HEK293 (cell line): ENCODE data around the gene LAMA5.

ENCODE experiments used
- CTCF ChIP-seq: fragments of 450-650 bp; formaldehyde crosslinking; IDR thresholded peaks from 2 replicates; pipeline ENCODE4 v1.5.1; 2016; ENCODE audit warnings: missing biosample characterization, missing genetic modification characterization
- GLIS2 ChIP-seq: fragments of 450-650 bp; formaldehyde crosslinking; IDR thresholded peaks from 2 replicates; pipeline ENCODE4 v1.5.1; 2016; ENCODE audit warnings: missing biosample characterization, missing genetic modification characterization
- MZF1 ChIP-seq: fragments of 450-650 bp; formaldehyde crosslinking; IDR thresholded peaks from 2 replicates; pipeline ENCODE4 v1.5.1; 2017; ENCODE audit warnings: missing biosample characterization, missing genetic modification characterization, borderline replicate concordance
- ZBTB11 ChIP-seq: fragments of 450-650 bp; formaldehyde crosslinking; conservative IDR thresholded peaks from 2 replicates; pipeline ENCODE4 v1.5.1; 2016; ENCODE audit warnings: low read depth, missing biosample characterization, missing genetic modification characterization
- ZBTB8A ChIP-seq: fragments of 450-650 bp; formaldehyde crosslinking; IDR thresholded peaks from 2 replicates; pipeline ENCODE4 v1.5.1; 2016; ENCODE audit warnings: missing biosample characterization, missing genetic modification characterization
- ZFHX2 ChIP-seq: fragments of 450-650 bp; formaldehyde crosslinking; conservative IDR thresholded peaks from 2 replicates; pipeline ENCODE4 v1.5.1; 2016; ENCODE audit warnings: missing biosample characterization, missing genetic modification characterization
- ZFP37 ChIP-seq: fragments of 450-650 bp; formaldehyde crosslinking; IDR thresholded peaks from 2 replicates; pipeline ENCODE4 v1.5.1; 2016; ENCODE audit warnings: missing biosample characterization, missing genetic modification characterization
- ZNF114 ChIP-seq: fragments of 450-650 bp; formaldehyde crosslinking; IDR thresholded peaks from 2 replicates; pipeline ENCODE4 v1.5.0; 2017; ENCODE audit warnings: missing biosample characterization, missing genetic modification characterization
- ZNF133 ChIP-seq: fragments of 450-650 bp; formaldehyde crosslinking; IDR thresholded peaks from 2 replicates; pipeline ENCODE4 v1.5.1; 2016; ENCODE audit warnings: missing biosample characterization, missing genetic modification characterization
- ZNF155 ChIP-seq: fragments of 450-650 bp; formaldehyde crosslinking; IDR thresholded peaks from 2 replicates; pipeline ENCODE4 v1.5.1; 2016; ENCODE audit warnings: missing biosample characterization, missing genetic modification characterization
- ZNF169 ChIP-seq: fragments of 450-650 bp; formaldehyde crosslinking; IDR thresholded peaks from 2 replicates; pipeline ENCODE4 v1.5.1; 2016; ENCODE audit warnings: missing biosample characterization, missing genetic modification characterization
- ZNF221 ChIP-seq: fragments of 450-650 bp; formaldehyde crosslinking; IDR thresholded peaks from 2 replicates; pipeline ENCODE4 v1.5.1; 2017; ENCODE audit warnings: missing biosample characterization, missing genetic modification characterization, borderline replicate concordance
- ZNF223 ChIP-seq: fragments of 450-650 bp; formaldehyde crosslinking; IDR thresholded peaks from 2 replicates; pipeline ENCODE4 v1.5.1; 2016; ENCODE audit warnings: missing biosample characterization, missing genetic modification characterization
- ZNF324 ChIP-seq: fragments of 450-650 bp; formaldehyde crosslinking; IDR thresholded peaks from 2 replicates; pipeline ENCODE4 v1.5.1; 2016; ENCODE audit warnings: missing biosample characterization, missing genetic modification characterization
- ZNF37A ChIP-seq: fragments of 450-650 bp; IDR thresholded peaks from 2 replicates; pipeline ENCODE4 v1.5.1; 2018; ENCODE audit warnings: missing biosample characterization, missing genetic modification characterization
- ZNF398 ChIP-seq: fragments of 450-650 bp; formaldehyde crosslinking; IDR thresholded peaks from 2 replicates; pipeline ENCODE4 v1.5.1; 2017; ENCODE audit warnings: missing biosample characterization, missing genetic modification characterization
- ZNF48 ChIP-seq: fragments of 450-650 bp; formaldehyde crosslinking; IDR thresholded peaks from 2 replicates; pipeline ENCODE4 v1.5.1; 2016; ENCODE audit warnings: missing biosample characterization, missing genetic modification characterization
- ZNF510 ChIP-seq: fragments of 450-650 bp; formaldehyde crosslinking; IDR thresholded peaks from 2 replicates; pipeline ENCODE4 v1.5.1; 2018; ENCODE audit warnings: mild to moderate bottlenecking, missing genetic modification characterization, missing biosample characterization; ENCODE audit not compliant: insufficient replicate concordance
- ZNF544 ChIP-seq: fragments of 450-650 bp; formaldehyde crosslinking; IDR thresholded peaks from 2 replicates; pipeline ENCODE4 v1.5.0; 2017; ENCODE audit warnings: missing biosample characterization, missing genetic modification characterization
- ZNF76 ChIP-seq: fragments of 450-650 bp; formaldehyde crosslinking; IDR thresholded peaks from 2 replicates; pipeline ENCODE4; 2016; ENCODE audit warnings: low read depth, missing biosample characterization, missing genetic modification characterization, borderline replicate concordance
- TF ChIP-seq, protein P1 (sequence below): fragments of 450-650 bp; formaldehyde crosslinking; IDR thresholded peaks from 2 replicates; pipeline ENCODE4 v1.5.1; 2016; ENCODE audit warnings: missing biosample characterization, missing genetic modification characterization
- TF ChIP-seq, protein P2 (sequence below): fragments of 450-650 bp; IDR thresholded peaks from 2 replicates; pipeline ENCODE4 v1.5.1; 2018; ENCODE audit warnings: missing biosample characterization, missing genetic modification characterization
- TF ChIP-seq, protein P3 (sequence below): fragments of 450-650 bp; formaldehyde crosslinking; IDR thresholded peaks from 2 replicates; pipeline ENCODE4 v1.5.1; 2016; ENCODE audit warnings: missing biosample characterization, missing genetic modification characterization, borderline replicate concordance

The LAMA5 gene

DNA sequence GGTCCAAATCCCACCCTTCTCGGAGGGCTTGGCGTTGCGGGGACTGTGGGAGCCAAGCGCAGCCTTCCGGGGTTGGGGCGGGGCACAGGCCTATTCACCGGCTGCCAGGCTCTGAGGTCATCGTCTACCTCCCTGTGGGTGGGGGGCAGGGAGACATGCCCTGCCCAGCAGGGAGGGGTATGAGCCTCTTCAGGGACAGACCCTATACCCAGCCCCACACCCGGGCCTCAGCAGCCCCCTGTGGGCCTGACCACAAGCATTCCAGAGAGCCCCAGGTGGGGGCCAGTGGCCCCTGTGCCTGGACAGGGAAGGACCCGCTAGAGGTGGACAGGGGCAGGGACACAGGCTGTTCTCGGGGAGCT lies 11.6 kb downstream of the LAMA5 start (continued):
- TF ChIP-seq ZNF48 (tag by site-specific recombination) = no peak
- TF ChIP-seq, protein P1, sequence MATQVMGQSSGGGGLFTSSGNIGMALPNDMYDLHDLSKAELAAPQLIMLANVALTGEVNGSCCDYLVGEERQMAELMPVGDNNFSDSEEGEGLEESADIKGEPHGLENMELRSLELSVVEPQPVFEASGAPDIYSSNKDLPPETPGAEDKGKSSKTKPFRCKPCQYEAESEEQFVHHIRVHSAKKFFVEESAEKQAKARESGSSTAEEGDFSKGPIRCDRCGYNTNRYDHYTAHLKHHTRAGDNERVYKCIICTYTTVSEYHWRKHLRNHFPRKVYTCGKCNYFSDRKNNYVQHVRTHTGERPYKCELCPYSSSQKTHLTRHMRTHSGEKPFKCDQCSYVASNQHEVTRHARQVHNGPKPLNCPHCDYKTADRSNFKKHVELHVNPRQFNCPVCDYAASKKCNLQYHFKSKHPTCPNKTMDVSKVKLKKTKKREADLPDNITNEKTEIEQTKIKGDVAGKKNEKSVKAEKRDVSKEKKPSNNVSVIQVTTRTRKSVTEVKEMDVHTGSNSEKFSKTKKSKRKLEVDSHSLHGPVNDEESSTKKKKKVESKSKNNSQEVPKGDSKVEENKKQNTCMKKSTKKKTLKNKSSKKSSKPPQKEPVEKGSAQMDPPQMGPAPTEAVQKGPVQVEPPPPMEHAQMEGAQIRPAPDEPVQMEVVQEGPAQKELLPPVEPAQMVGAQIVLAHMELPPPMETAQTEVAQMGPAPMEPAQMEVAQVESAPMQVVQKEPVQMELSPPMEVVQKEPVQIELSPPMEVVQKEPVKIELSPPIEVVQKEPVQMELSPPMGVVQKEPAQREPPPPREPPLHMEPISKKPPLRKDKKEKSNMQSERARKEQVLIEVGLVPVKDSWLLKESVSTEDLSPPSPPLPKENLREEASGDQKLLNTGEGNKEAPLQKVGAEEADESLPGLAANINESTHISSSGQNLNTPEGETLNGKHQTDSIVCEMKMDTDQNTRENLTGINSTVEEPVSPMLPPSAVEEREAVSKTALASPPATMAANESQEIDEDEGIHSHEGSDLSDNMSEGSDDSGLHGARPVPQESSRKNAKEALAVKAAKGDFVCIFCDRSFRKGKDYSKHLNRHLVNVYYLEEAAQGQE (tag by site-specific recombination) = no peak
- peak; percentile 61 for TF ChIP-seq GLIS2
- no peak for TF ChIP-seq ZNF114 (tag by site-specific recombination)
- TF ChIP-seq ZNF37A (tag by site-specific recombination) = no peak
- no peak for TF ChIP-seq ZBTB11 (tag by site-specific recombination)
- TF ChIP-seq ZNF544 (tag by site-specific recombination) = no peak
- TF ChIP-seq ZNF76 (tag by site-specific recombination) = no peak
- TF ChIP-seq ZNF510 = no peak
- TF ChIP-seq ZNF155 (tag by site-specific recombination) = no peak
- no peak for TF ChIP-seq ZFP37 (tag by site-specific recombination)
- no peak for TF ChIP-seq ZNF324
- TF ChIP-seq ZBTB8A = no peak
- TF ChIP-seq CTCF (tag by site-specific recombination) = no peak
- TF ChIP-seq ZFHX2 (tag by site-specific recombination) = peak; percentile 44
- TF ChIP-seq, protein P2, sequence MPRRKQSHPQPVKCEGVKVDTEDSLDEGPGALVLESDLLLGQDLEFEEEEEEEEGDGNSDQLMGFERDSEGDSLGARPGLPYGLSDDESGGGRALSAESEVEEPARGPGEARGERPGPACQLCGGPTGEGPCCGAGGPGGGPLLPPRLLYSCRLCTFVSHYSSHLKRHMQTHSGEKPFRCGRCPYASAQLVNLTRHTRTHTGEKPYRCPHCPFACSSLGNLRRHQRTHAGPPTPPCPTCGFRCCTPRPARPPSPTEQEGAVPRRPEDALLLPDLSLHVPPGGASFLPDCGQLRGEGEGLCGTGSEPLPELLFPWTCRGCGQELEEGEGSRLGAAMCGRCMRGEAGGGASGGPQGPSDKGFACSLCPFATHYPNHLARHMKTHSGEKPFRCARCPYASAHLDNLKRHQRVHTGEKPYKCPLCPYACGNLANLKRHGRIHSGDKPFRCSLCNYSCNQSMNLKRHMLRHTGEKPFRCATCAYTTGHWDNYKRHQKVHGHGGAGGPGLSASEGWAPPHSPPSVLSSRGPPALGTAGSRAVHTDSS = no peak
- no peak for TF ChIP-seq ZNF398 (tag by site-specific recombination)
- no peak for TF ChIP-seq ZNF133 (tag by site-specific recombination)
- TF ChIP-seq ZNF223 (tag by site-specific recombination) = no peak
- no peak for TF ChIP-seq MZF1 (tag by site-specific recombination)
- TF ChIP-seq ZNF221 (tag by site-specific recombination) = no peak
- TF ChIP-seq, protein P3, sequence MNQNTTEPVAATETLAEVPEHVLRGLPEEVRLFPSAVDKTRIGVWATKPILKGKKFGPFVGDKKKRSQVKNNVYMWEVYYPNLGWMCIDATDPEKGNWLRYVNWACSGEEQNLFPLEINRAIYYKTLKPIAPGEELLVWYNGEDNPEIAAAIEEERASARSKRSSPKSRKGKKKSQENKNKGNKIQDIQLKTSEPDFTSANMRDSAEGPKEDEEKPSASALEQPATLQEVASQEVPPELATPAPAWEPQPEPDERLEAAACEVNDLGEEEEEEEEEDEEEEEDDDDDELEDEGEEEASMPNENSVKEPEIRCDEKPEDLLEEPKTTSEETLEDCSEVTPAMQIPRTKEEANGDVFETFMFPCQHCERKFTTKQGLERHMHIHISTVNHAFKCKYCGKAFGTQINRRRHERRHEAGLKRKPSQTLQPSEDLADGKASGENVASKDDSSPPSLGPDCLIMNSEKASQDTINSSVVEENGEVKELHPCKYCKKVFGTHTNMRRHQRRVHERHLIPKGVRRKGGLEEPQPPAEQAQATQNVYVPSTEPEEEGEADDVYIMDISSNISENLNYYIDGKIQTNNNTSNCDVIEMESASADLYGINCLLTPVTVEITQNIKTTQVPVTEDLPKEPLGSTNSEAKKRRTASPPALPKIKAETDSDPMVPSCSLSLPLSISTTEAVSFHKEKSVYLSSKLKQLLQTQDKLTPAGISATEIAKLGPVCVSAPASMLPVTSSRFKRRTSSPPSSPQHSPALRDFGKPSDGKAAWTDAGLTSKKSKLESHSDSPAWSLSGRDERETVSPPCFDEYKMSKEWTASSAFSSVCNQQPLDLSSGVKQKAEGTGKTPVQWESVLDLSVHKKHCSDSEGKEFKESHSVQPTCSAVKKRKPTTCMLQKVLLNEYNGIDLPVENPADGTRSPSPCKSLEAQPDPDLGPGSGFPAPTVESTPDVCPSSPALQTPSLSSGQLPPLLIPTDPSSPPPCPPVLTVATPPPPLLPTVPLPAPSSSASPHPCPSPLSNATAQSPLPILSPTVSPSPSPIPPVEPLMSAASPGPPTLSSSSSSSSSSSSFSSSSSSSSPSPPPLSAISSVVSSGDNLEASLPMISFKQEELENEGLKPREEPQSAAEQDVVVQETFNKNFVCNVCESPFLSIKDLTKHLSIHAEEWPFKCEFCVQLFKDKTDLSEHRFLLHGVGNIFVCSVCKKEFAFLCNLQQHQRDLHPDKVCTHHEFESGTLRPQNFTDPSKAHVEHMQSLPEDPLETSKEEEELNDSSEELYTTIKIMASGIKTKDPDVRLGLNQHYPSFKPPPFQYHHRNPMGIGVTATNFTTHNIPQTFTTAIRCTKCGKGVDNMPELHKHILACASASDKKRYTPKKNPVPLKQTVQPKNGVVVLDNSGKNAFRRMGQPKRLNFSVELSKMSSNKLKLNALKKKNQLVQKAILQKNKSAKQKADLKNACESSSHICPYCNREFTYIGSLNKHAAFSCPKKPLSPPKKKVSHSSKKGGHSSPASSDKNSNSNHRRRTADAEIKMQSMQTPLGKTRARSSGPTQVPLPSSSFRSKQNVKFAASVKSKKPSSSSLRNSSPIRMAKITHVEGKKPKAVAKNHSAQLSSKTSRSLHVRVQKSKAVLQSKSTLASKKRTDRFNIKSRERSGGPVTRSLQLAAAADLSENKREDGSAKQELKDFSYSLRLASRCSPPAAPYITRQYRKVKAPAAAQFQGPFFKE (tag by site-specific recombination) = no peak
- TF ChIP-seq ZNF169 (tag by site-specific recombination) = no peak
